Fibroblast of peridontal ligament (primary cell): Measurements from ENCODE around the gene SECISBP2.
"Not testable (repeated sequence)": the region's sequence is repeated elsewhere in the genome, so short reads cannot be mapped to it uniquely, and the experiment has no call there.

Experiments
- DNase-seq: peaks from one replicate; pipeline ENCODE4 v3.0.0-alpha.2; 2010; ENCODE audit errors: extremely low read depth

Gene SECISBP2

GRCh38 chr9:89364666-89365531, 46.6 kb downstream of the SECISBP2 start:
- DNase-seq: no peak

- no peak for DNase-seq
Measured at GRCh38 chr9:89365532-89365912, 47.2 kb downstream of the SECISBP2 start.

- no peak for DNase-seq
Measured at GRCh38 chr9:89366711-89367110, 48.4 kb downstream of the SECISBP2 start.

- no peak for DNase-seq
Measured at GRCh38 chr9:89367281-89367680, 49.0 kb downstream of the SECISBP2 start.

GRCh38 chr9:89367726-89368437, 49.6 kb downstream of the SECISBP2 start:
- no peak for DNase-seq

GRCh38 chr9:89368550-89368949, 50.2 kb downstream of the SECISBP2 start:
- DNase-seq: no peak

- DNase-seq: no peak
Measured at GRCh38 chr9:89368978-89369377, 50.7 kb downstream of the SECISBP2 start.

GRCh38 chr9:89370593-89370992, 52.3 kb downstream of the SECISBP2 start:
- DNase-seq: no peak

GRCh38 chr9:89371791-89372190, 53.5 kb downstream of the SECISBP2 start:
- DNase-seq: not testable (repeated sequence)

- DNase-seq: no peak
Measured at GRCh38 chr9:89372230-89372816, 54.0 kb downstream of the SECISBP2 start.

GRCh38 chr9:89372979-89373378, 54.7 kb downstream of the SECISBP2 start:
- no peak for DNase-seq

GRCh38 chr9:89374176-89374575, 55.9 kb downstream of the SECISBP2 start:
- no peak for DNase-seq

GRCh38 chr9:89375191-89375760, 57.0 kb downstream of the SECISBP2 start:
- DNase-seq: no peak

GRCh38 chr9:89376286-89376685, 58.0 kb downstream of the SECISBP2 start:
- no peak for DNase-seq

GRCh38 chr9:89376741-89377351, 58.5 kb downstream of the SECISBP2 start:
- DNase-seq: no peak

GRCh38 chr9:89377411-89377810, 59.1 kb downstream of the SECISBP2 start:
- DNase-seq: no peak

GRCh38 chr9:89378541-89378940, 60.2 kb downstream of the SECISBP2 start:
- DNase-seq: no peak

- no peak for DNase-seq
Measured at GRCh38 chr9:89379031-89379430, 60.7 kb downstream of the SECISBP2 start.

GRCh38 chr9:89379508-89380115, 61.3 kb downstream of the SECISBP2 start:
- DNase-seq: no peak

- no peak for DNase-seq
Measured at GRCh38 chr9:89380437-89381307, 62.4 kb downstream of the SECISBP2 start.

GRCh38 chr9:89381308-89381609, 63.0 kb downstream of the SECISBP2 start:
- no peak for DNase-seq
